Astrocyte (in vitro differentiated cells and primary cell): Measurements from ENCODE around the gene ITCH.
"Not testable (repeated sequence)": the region's sequence is repeated elsewhere in the genome, so short reads cannot be mapped to it uniquely, and the experiment has no call there.

Experiments used
- CTCF ChIP-seq: IDR thresholded peaks from 2 replicates; pipeline ENCODE4 v1.5.1; 2011; ENCODE audit warnings: low read depth, mild to moderate bottlenecking, inconsistent platforms, low read length, moderate library complexity; ENCODE audit not compliant: insufficient read depth
- EZH2 ChIP-seq: IDR thresholded peaks from 2 replicates; pipeline ENCODE4 v1.6.1; 2012; ENCODE audit warnings: mild to moderate bottlenecking, low read length, inconsistent platforms; ENCODE audit not compliant: insufficient read depth

- not testable (repeated sequence) for TF ChIP-seq CTCF, EZH2
These were observed 42.9 kb downstream of the ITCH start for GRCh38 chr20:34405942-34406341.
